ENCODE measurements around the gene TAAR9.

DNA sequence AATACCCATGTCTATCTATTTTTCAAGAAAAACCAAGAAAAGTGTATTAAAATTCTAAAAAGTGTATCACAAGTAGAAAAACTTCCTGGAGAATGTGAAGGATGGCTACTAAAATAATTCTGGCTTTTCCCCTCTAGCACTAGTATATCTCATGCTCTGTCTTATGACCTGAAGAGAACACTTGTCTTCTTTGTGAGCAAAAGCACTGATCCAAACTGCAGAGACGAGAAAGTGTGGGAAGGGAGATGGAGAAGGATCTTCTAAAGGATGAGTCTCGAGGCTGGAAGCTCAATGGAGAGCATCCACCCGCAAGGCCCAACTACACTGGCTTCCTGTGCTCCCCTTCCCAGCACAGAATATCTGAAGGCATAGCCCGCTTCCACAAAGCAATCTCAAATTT, 48.7 kb upstream of the TAAR9 start:
- TF ChIP-seq, protein P1, sequence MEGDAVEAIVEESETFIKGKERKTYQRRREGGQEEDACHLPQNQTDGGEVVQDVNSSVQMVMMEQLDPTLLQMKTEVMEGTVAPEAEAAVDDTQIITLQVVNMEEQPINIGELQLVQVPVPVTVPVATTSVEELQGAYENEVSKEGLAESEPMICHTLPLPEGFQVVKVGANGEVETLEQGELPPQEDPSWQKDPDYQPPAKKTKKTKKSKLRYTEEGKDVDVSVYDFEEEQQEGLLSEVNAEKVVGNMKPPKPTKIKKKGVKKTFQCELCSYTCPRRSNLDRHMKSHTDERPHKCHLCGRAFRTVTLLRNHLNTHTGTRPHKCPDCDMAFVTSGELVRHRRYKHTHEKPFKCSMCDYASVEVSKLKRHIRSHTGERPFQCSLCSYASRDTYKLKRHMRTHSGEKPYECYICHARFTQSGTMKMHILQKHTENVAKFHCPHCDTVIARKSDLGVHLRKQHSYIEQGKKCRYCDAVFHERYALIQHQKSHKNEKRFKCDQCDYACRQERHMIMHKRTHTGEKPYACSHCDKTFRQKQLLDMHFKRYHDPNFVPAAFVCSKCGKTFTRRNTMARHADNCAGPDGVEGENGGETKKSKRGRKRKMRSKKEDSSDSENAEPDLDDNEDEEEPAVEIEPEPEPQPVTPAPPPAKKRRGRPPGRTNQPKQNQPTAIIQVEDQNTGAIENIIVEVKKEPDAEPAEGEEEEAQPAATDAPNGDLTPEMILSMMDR (IDR thresholded peaks at IDR 0.05; ENCODE audit: low read depth, low read length, poor library complexity, severe bottlenecking) = no peak
- no peak for TF ChIP-seq EZH2phosphoT487 (IDR thresholded peaks at IDR 0.05; ENCODE audit: borderline replicate concordance, low read length)
